SIG-M5 treated with dmso at 0.1 percent for 504 hours (cell line): ENCODE data around the gene DCAF15.

Source experiments
- DNase-seq: peaks from one replicate; lab custom pipeline; 2025; ENCODE audit not compliant: unreplicated experiment; lab: John Stamatoyannopoulos, UW

Gene DCAF15

DNA sequence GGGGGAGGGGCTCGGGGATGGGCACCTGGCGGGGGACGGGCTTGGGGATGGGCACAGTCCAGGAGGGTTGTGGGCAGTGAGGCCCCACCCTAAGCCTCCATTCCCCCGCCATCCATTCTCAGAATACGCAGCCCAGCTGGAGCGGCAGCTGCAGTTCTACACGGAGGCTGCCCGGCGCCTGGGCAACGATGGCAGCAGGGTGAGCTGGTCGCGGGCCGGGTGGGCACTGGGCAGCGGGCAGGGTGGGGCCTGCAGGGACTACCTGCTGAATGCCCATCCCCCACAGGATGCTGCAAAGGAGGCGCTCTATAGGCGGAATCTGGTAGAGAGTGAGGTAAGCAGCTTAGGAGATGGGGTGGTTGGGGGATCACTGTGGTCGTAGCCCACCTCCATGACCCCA, 22.4 kb upstream of the DCAF15 start:
- DNase-seq, result no peak

DNA sequence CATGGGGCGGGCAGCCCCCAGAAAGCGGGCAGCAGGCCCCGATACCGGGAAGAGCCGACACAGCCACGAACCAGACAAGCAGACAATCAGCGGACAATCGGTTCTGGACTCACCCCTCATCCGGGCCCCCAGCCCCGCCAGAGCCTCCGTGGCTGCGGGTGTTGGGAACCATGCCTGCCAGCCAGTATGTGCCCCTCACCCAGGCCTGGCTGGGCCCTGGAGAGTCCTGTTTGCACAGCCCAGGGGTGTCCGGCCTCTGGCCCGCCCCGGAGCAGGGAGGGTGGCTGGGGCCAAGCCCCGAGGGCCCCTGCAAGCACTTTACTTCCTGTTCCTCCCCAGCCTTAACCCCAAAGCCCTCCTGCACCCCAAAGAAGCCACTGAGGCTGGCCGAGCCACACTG, 21.9 kb upstream of the DCAF15 start:
- no peak for DNase-seq

DNA sequence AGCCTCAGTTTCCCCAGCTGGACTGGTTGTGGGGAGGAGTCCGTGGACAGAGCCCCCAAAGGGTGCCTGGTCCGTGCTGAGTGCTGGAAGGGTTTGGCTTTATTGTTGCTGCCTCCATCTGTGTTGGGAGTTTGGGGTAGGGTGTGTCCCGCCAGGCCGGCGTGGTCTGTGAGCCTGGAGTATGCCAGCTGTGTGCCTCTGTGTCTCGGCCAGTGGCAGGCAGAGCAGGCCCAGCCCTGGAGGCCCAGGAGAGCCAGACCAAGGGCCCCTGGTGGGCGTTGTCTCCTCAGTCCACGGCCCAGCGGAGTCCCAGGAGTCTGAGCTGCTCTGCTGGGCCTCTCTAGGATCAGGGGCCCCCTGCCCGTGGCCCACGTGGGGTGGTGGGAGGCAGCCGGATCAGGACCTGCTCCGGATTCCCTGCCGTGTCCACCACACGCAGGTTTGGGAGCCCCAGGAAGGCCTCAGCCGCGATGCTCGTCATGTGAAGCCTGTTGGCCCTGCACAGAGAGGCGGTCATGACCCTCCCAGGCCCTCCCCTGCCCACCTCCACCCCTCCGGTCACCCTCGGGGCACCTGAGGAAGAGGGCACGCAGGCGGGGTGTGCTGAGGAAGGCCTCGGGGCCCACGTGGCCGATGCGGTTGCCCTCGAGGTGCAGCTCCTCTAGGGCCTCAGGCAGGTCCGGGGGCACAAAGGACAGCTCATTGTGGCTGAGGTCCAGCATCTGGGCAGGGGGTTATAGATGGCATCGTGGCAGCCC, 20.7 kb upstream of the DCAF15 start:
- DNase-seq, result no peak

DNA sequence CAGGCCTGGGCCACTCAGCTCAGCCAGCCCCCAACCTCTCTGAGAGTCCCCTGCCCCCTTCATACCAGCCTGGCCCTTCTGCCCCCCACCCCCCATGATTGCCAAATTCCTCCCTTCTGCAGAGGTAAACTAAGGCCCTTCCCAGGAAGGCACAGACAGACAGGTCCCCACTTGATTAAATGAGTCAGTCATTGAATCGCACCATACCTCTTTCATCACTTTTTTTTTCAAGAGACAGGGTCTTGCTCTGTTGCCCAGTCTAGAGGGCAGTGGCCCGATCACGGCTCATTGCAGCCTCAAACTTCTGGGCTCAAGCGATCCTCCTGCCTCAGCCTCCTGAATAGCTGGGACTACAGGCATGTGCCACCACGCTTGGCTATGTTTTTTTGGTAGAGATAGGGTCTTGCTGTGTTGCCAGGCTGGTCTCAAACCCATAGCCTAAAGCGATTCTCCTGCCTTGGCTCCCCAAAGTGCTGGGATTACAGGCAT, 20.1 kb upstream of the DCAF15 start:
- no peak for DNase-seq

DNA sequence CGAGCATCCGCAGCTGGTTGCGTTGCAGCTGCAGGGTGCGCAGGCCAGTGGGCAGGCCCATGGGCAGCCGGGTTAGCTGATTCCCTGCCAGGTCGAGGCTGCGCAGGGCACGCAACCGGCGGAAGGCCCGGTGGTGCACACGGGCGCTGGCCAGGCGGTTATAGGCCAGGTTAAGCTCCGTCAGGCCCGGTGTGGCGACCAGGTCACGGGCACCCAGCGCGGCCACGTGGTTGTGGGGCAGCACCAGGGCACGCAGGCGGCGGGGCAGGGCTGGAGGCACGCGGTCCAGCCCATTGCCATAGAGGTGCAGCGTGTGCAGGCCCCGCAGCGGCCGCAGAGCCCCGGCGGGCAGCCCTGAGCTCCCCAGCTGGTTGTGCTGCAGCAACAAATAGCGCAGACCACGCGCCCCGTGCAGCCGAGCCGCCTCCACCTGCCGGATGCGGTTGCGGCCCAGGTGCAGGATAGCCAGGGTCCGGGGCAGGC, 19.4 kb upstream of the DCAF15 start:
- no peak for DNase-seq

DNA sequence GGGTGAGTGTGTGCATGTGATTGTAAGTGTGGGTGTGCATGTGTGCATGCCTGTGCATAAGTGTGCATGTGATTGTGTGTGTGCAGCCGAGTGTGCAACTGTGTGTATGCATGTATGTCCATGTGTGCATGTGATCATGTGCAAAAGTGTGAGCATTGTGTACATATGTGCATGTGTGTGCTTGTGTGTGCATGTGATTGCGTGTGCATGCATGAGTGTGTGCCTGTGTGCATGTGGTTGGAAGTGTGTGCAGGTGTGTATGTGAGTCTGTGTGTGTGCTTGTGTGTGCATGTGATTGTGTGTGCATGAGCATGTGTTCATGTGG, 17.6 kb upstream of the DCAF15 start:
- no peak for DNase-seq

DNA sequence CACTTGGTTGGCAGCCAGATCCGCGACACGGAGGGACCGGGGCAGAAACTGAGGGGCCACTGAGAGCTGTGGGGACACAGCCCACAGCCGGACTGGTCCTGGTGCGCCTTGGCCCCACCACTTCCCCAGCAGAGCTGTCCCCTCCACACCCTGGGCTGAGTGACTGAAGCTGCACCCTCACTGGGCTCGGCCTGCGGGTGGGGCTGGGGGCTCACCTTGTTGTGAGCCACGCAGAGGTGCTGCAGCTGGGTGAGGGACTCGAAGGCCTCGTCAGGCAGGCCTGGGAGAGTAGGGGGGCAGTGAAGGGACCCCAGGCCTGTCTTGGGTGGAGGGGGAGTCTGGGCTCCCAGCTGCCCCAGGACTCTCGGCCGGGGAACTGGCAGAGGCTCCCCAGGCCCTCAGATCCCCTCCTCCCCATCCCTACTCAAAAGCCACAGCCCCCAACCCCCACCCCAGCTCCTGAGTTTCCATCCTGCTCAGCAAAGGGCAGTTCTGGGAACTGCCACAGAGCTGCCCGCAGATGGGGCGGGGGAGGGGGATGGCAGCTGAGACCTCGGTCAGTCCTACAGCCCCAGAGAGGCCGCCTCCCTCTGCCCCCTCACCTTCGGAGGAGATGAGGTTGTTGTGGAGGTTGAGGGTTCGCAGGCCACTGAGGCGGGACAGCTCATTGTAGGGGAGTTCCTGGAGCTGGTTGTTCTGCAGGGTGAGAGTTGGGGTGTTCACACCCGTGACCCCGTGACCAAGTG, 16.4 kb upstream of the DCAF15 start:
- DNase-seq, result no peak

DNA sequence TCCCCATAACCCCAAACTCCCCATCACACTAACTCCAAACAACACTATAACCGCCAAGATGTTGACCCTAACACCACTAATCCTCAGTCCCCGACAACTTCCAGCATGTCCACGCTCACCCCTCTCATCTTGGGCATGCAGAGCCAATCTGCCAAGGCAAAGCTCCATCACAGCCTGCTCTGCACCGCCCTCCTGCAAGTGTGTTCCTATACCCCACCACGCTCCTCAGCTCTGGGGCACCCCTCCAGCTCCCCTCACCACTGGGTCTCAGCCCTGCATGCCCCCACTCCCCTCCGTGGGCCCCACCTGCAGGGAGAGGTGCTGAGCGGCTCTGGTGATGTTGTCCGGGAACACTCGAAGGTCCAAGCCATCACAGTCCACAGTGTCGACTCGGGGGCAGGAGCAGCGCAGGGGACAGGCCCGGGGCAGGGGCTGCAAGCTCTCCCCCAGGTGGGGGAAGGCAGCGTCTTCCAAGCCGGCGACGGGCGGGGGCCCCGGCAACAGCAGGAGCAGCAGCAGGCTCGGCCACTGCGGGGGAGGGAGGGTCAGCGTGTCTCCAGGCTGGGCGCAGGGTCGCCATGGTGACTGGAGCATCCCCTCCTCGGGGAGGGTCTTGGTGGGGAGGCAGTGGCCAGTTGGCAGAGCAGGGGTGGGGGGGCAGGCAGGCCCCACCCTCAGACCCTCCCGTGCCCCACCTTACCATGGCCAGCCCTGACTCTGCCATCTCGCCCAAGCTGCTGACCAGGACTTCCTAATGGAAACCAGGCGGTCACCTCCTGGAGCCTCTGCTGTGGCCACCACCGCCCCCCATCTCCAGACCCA, 14.6 kb upstream of the DCAF15 start:
- DNase-seq, result no peak

DNA sequence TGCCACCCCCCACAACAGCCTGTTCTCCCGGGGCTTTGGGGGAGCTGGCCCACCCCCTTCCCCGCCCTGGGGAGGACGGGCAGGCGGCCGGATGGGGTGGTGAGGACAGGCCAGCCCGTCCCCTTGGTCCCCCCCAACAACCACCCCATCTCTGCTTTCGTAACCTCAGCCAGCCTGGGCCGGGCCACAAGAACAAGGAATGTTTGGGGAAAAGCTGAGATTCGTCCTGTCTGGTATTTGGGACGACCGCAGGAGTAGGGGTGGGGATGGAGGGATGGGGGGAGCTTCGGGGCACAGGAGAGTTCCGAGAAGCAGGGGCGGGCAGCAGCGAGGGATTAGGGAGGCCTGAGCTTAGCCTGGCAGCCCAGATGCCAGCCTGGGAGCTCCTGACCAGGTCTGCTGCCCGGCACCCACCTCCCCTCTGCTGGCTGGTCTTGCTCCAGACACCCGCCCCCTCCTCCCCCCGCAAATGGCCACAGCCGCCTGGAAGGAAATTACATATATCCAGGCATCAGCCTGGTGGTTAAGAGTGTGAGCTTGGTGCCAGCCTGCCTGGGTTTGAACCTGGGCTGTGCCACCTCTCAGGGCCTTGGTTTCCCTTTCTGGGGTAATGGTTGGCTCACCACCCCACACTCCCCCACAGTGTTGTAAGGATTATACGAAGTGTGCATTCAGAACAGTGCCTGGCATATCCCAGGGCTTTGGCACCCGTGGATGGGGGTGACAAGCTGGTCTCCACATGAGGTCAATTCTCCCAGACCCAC, 13.8 kb upstream of the DCAF15 start, which contains the start of gene PODNL1:
Gene PODNL1 (minus strand): TSS at position 117 of the 764 bp plus-strand sequence. CDS start 236 bp downstream, outside the sequence.
- no peak for DNase-seq

DNA sequence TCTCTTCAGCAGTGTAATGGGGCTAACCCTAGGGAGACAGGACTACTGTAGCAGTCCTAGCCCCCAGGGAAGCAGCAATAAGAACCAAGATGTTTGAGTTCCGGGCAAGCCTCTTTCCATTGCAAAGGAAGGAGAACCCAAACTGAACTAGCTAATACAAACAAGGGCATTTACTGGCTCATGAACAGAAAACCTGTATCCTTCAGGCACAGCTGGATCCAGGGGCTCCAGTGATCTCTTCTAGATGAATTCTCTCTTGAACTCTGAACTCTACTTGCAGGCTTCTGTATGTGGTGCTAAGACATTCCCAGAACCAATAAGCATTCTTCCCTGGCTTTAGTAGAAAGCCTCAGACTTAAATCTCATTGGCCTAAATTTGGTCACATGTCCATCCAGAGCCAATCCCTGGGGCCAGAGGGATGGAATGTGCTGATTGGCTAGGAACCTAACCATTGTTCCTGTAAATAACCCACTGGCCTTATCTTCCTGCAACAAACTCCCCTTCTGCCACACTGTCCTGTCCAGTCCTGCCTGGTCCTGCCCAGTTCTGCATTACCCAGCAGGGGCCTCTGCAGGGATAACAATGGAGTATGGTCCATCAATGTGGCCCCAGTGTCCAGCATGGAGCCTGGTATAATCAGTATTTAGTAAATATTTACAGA, 10.2 kb upstream of the DCAF15 start:
- DNase-seq, result no peak

DNA sequence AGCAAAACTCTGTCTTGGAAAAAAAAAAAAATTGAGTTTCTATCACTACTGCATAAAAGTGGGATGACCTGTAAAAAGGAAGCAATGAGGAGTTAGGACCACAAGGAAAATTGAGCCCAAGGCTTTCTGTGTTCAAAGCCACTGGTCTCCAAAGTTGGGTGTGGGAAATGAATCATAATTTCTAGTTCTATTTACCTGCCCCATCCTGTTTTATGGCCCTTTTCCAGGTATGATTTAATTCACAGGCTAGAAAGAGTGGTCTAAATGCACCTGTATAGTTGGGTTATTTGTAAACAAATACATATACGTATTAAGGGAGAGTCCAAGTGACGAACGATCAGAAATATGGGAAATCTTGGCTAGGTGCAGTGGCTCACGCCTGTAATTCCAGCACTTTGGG, 5.9 kb upstream of the DCAF15 start:
- no peak for DNase-seq

DNA sequence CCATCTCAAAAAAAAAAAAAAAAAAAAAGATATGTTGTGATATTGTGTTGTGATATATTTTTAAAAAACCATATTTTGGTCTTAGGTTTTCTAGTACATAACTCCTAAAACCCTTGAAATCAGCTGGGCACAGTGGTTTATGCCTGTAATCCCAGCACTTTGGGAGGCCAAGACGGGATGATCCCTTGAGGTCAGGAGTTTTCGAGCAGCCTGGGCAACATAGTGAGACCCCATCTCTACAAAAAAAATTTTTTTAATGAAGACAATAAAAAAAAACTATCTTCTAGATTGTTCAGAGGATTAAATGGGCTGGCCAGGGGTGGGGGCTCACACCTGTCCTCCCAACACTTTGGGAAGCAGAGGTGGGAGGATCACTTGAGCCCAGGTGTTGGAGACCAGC, 1.3 kb upstream of the DCAF15 start:
- DNase-seq, result no peak

DNA sequence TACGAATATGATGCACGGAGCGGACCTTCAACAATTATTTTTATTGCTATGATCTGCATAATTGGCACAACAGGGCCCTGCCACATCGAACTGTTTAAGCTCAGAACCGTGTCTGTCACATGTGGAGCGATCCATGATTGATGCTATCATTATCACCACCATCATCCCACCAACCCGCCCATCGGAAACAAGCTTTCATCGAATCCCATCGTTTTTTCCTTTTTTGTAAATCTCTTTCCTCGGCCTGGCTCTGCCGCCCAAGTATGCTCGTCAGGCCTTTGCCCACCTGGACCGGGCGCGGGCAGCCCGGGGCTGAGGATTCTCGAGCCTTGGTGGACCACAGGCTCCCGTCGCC, 533 bp upstream of the DCAF15 start:
- no peak for DNase-seq

DNA sequence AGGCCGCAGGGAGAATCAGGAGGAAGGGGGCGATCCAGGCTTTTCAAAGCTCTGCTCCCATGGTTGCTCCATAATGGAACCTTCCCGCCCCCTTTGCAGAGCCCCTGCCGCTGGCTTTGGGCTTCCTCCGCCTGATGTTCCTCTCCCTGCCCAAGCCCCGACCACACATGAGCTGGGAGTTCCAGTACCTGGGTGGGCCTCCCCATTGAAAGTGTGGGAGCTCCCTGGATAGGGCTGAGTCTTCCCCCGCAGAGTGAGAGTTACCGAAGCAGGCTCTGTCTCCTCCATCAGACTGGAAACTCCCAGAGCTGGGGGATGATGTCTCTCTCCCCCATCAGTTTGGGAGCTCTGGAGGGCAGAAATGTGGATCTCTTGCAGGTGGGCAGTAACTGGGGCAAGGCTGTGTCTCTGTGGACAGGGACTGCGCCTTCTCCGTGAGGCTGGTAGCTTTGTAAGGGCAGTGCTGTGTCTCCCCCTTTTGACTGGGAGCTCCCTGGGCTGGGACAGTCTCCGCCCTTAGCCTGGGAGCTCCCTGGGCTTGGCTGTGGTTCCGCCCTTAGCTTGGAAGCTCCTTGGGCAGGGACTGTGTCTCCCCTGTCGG, 722 bp downstream of the DCAF15 start:
- peak; percentile 28 for DNase-seq

DNA sequence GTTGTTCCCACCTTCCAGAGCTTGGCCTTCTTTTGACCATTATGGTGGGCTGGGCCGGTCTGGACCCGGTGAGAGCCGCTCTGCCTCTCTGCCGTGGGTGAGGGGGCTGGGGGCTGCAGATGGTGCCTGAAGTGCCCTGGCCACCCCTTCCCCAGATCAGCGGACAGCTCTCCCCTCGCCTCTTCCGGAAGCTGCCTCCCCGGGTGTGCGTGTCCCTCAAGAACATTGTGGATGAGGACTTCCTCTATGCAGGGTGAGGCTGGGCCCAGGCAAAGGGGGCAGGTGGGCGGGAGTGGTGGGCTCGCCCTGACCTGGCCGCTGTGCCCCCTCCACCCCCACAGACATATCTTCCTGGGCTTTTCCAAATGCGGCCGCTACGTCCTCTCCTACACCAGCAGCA, 1.9 kb downstream of the DCAF15 start:
- DNase-seq, result no peak

DNA sequence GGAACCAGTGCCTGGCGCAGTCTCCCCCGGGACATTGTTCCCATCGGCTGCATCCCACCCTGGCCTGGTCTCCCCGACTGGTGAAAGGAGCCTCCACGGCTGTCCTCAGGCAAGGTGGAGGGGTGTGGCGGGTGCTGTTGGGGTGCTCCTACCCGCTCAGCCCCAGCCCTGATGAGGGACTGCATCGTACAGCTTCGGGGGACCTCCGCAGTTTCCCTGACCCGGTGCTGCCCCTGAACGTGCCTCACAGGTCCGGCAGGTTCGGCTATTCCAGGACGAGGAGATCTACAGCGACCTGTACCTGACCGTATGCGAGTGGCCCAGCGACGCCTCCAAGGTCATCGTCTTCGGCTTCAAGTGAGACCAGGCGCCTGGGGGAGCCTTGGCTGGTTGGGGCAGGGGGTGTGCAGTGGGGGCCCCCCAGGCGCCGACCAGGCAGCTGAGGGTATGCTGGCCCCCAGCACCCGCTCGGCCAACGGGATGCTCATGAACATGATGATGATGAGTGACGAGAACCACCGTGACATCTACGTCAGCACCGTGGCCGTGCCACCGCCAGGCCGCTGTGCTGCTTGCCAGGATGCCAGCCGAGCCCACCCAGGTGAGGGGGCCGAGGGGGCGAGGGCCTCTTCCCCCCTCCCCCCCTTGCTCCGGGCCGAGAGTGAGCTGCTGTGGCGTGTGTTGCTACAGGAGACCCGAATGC, 3.5 kb downstream of the DCAF15 start:
- no peak for DNase-seq

DNA sequence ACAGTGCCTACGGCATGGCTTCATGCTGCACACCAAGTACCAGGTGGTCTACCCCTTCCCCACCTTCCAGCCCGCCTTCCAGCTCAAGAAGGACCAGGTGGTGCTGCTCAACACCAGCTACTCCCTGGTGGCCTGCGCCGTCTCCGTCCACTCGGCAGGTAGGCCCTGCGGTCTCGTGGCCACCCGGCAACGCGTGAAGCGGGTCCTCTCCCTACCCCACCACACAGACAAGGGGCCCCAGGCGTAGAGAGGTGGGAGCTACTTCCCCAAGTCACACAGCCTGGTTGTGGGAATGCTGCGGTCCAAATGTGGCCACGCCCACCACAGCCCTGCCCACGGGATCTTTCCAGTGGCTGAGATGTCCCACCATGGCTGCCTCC, 4.0 kb downstream of the DCAF15 start:
- DNase-seq, result no peak

DNA sequence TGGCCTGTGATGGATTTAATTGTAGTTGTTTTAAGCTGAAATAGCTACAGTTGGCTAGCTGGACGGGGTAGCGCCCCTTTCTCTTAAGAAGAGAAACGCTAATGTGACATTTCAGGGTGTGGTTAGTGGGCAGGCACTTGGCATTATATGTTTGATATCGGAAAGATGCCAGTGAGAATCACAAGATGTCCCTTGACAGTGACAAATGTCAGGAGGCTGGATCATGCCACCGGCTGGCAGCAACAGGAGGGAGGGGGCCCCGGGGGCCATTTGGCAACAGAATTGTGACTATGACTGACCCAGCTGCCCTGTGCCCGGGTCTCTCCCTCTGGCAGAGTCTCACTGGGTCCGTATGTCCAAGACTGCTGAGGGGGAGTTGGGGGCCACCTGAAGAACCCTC, 4.7 kb downstream of the DCAF15 start:
- no peak for DNase-seq

DNA sequence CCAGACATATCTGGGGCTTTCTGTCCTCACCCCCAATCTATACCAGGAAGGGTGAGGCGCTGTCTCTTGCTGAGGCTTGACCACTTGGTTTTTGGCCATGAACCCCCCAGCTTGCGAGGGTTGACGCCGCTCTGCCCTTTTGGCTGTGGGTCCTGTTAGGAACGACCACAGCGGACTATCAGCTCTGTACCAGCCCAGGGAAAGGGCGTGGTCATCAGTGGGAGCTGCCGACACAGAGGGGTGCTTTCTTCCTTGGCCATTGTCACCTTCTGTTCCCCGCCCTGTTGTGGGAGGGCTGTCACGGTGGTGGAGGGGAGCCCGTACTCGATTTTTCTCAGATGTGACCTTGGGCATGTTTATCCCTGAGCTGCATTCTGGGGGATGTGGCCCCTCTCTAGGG, 5.7 kb downstream of the DCAF15 start:
- no peak for DNase-seq
